Gastroesophageal sphincter (tissue), 3 donors: ENCODE measurements around the gene PTH2.

Experiments
- EP300 ChIP-seq: sonication (generic); formaldehyde crosslinking; IDR thresholded peaks from one replicate; pipeline ENCODE4 v1.6.1; 2017; ENCODE audit warnings: antibody characterized with exemption, mild to moderate bottlenecking
- POLR2A ChIP-seq, 2 donors: fragments of 450-650 bp; IDR thresholded peaks; one replicate each; pipeline ENCODE4 v1.6.1; 2017; ENCODE audit warnings: antibody characterized with exemption in 2 of 2, mild to moderate bottlenecking in 2 of 2, moderate library complexity in 1 of 2
- TF ChIP-seq, protein P1 (sequence below), 4 experiments: fragments of 200-600 bp in 2 of 4; fragments of 450-650 bp in 2 of 4; sonication (generic) in 1 of 4; IDR thresholded peaks; one replicate each; pipeline ENCODE4 v1.5.1; 2017 to 2019; ENCODE audit warnings: antibody characterized with exemption in 4 of 4, mild to moderate bottlenecking in 2 of 4, moderate library complexity in 2 of 4

DNA sequence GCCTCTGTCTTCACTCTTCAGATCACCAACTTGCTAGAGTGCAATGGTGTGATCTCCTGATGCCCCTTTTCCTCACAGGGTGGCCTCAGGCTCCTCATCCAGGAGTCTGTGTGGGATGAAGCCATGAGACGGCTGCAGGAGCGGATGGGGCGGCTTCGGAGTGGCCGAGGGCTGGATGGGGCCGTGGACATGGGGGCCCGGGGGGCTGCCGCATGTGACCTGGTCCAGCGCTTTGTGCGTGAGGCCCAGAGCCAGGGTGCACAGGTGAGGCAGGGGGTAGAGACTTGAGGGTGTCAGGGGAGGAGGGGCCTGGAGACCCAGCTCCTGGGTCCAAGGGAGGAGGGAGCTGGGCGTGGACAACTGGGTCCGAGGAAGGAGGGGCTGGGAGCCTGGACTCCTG lies 39.3 kb upstream of the PTH2 start:
- TF ChIP-seq, protein P1, sequence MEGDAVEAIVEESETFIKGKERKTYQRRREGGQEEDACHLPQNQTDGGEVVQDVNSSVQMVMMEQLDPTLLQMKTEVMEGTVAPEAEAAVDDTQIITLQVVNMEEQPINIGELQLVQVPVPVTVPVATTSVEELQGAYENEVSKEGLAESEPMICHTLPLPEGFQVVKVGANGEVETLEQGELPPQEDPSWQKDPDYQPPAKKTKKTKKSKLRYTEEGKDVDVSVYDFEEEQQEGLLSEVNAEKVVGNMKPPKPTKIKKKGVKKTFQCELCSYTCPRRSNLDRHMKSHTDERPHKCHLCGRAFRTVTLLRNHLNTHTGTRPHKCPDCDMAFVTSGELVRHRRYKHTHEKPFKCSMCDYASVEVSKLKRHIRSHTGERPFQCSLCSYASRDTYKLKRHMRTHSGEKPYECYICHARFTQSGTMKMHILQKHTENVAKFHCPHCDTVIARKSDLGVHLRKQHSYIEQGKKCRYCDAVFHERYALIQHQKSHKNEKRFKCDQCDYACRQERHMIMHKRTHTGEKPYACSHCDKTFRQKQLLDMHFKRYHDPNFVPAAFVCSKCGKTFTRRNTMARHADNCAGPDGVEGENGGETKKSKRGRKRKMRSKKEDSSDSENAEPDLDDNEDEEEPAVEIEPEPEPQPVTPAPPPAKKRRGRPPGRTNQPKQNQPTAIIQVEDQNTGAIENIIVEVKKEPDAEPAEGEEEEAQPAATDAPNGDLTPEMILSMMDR (IDR thresholded peaks at IDR 0.05): no peak
- no peak for TF ChIP-seq POLR2A (IDR thresholded peaks at IDR 0.05)
- TF ChIP-seq EP300: no peak
